Fibroblast of lung (primary cell): ENCODE measurements around the gene NUDT7. TPM values are rescaled to one million over a fixed set of nuclear protein-coding genes. Genes with fewer than 3 reads are reported as not detected.

Experiments
- DNase-seq, 2 donors: peaks; one replicate each; pipeline versions ENCODE4 v3.0.0 to v3.0.0-alpha.2; 2010; ENCODE audit warnings: low read depth in 2 of 2
- H2AFZ ChIP-seq: 2 replicates; pipeline ENCODE4 v1.5.1; 2012; ENCODE audit warnings: low read length, control low read depth, inconsistent platforms
- H3K27ac ChIP-seq: 2 replicates; pipeline ENCODE4 v1.5.1; 2011; ENCODE audit warnings: low read length, control low read depth; ENCODE audit not compliant: insufficient read depth
- H3K27me3 ChIP-seq: 2 replicates; pipeline ENCODE4 v1.5.1; 2011; ENCODE audit warnings: mild to moderate bottlenecking, low read length; ENCODE audit not compliant: control insufficient read depth, insufficient read depth
- H3K36me3 ChIP-seq: 2 replicates; pipeline ENCODE4 v1.5.1; 2011; ENCODE audit warnings: low read length; ENCODE audit not compliant: control insufficient read depth, insufficient read depth
- H3K4me1 ChIP-seq: 2 replicates; pipeline ENCODE4 v1.5.1; 2011; ENCODE audit warnings: low read length; ENCODE audit not compliant: control insufficient read depth, insufficient read depth; ENCODE audit errors: extremely low read depth
- H3K4me2 ChIP-seq: 2 replicates; pipeline ENCODE4 v1.5.1; 2011; ENCODE audit warnings: low read length, control low read depth; ENCODE audit not compliant: insufficient read depth; ENCODE audit errors: extremely low read depth
- H3K4me3 ChIP-seq, 4 experiments: fragments of 200-600 bp in 1 of 4; sonication (generic) in 1 of 4; replicated peaks in 1 of 4; 2 replicates each; pipeline ENCODE4 v1.5.1; 2011 to 2016; ENCODE audit warnings: low read length in 4 of 4, low read depth in 3 of 4, mild to moderate bottlenecking in 3 of 4, control low read depth in 2 of 4, inconsistent platforms in 1 of 4, mixed read lengths in 1 of 4; ENCODE audit not compliant: insufficient read depth in 1 of 4; ENCODE audit errors: control extremely low read depth in 1 of 4
- H3K79me2 ChIP-seq: 2 replicates; pipeline ENCODE4 v1.5.1; 2012; ENCODE audit warnings: mild to moderate bottlenecking, low read length, inconsistent platforms; ENCODE audit not compliant: control insufficient read depth, insufficient read depth
- H3K9ac ChIP-seq: 2 replicates; pipeline ENCODE4 v1.5.1; 2011; ENCODE audit warnings: mild to moderate bottlenecking, low read length, control low read depth; ENCODE audit not compliant: insufficient read depth
- H3K9me3 ChIP-seq: 2 replicates; pipeline ENCODE4 v1.5.1; 2012; ENCODE audit warnings: low read depth, low read length; ENCODE audit not compliant: control insufficient read depth, insufficient read depth
- H4K20me1 ChIP-seq: 2 replicates; pipeline ENCODE4 v1.5.1; 2011; ENCODE audit warnings: low read length; ENCODE audit not compliant: control insufficient read depth, insufficient read depth; ENCODE audit errors: extremely low read depth
- EZH2 ChIP-seq: IDR thresholded peaks from 2 replicates; pipeline ENCODE4 v1.5.1; 2012; ENCODE audit warnings: low read length, control low read depth, mild to moderate bottlenecking; ENCODE audit errors: missing control alignments
- polyA plus RNA-seq, 2 donors: library from polyadenylated mRNA; depleted of rRNA in 1 of 2; stranded (reverse) in 1 of 2; unstranded in 1 of 2; fragments of >200 nt; gene quantifications; 2 replicates each; pipeline ENCODE4 v1.2.1, GENCODE V29; 2011 to 2012; ENCODE audit warnings: missing spikeins in 1 of 2
- total RNA-seq: library from RNA; depleted of rRNA; stranded (reverse); fragments of >200 nt; gene quantifications from 2 replicates; pipeline ENCODE4 v1.2.1, GENCODE V29; 2014
- TF ChIP-seq, protein P1 (sequence below), 2 donors: IDR thresholded peaks in 1 of 2; conservative IDR thresholded peaks in 1 of 2; 1 replicate in 1 of 2; 2 replicates in 1 of 2; pipeline ENCODE4 v1.5.1; 2011 to 2012; ENCODE audit warnings: low read length in 2 of 2, control low read depth in 1 of 2, inconsistent platforms in 1 of 2, low read depth in 1 of 2, mild to moderate bottlenecking in 1 of 2

The NUDT7 gene
- total and polyA plus RNA-seq, 2 donors (not counting 1 experiment from before 2014, with no cell fraction given): 15.2 to 21.5 TPM

DNA sequence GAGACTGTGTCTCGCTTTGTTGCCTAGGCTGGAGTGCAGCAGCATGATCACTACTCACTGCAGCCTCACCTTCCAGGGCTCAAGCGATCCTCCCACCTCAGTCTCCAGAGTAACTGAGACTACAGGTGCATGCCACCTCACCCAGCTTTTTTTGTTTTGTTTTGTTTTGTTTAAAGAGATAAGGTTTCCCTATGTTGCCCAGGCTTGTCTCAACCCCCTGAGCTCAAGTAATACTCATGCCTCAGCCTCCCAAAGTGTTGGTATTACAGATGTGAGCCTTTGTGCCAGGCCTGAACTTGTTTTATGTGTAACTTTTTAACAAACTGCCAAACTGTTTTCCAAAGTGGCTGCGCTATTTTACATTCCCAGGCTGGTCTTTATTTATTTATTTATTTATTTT lies 41.8 kb upstream of the NUDT7 start:
- Histone ChIP-seq H2AFZ (no peak overlapping the region), H4K20me1 (no peaks in the 10 kb centered on the region), H3K36me3 (no peaks in the 10 kb centered on the region), H3K79me2 (no peaks in the 10 kb centered on the region), H3K27me3 (peaks cover 2% of the 10 kb centered on the region), H3K4me3 (no peak overlapping the region), H3K9me3 (no peaks in the 10 kb centered on the region), H3K27ac (no peak overlapping the region), H3K9ac (no peak overlapping the region), H3K4me2 (no peak overlapping the region), H3K4me1 (no peaks in the 10 kb centered on the region)
- TF ChIP-seq, protein P1, sequence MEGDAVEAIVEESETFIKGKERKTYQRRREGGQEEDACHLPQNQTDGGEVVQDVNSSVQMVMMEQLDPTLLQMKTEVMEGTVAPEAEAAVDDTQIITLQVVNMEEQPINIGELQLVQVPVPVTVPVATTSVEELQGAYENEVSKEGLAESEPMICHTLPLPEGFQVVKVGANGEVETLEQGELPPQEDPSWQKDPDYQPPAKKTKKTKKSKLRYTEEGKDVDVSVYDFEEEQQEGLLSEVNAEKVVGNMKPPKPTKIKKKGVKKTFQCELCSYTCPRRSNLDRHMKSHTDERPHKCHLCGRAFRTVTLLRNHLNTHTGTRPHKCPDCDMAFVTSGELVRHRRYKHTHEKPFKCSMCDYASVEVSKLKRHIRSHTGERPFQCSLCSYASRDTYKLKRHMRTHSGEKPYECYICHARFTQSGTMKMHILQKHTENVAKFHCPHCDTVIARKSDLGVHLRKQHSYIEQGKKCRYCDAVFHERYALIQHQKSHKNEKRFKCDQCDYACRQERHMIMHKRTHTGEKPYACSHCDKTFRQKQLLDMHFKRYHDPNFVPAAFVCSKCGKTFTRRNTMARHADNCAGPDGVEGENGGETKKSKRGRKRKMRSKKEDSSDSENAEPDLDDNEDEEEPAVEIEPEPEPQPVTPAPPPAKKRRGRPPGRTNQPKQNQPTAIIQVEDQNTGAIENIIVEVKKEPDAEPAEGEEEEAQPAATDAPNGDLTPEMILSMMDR (conservative IDR thresholded peaks at IDR 0.05 in 1 of 2, IDR thresholded peaks at IDR 0.05 in 1 of 2; ENCODE audit: low read depth in 1 of 2, low read length in 2 of 2): no peak
- no peak for TF ChIP-seq EZH2
- no peak for DNase-seq

DNA sequence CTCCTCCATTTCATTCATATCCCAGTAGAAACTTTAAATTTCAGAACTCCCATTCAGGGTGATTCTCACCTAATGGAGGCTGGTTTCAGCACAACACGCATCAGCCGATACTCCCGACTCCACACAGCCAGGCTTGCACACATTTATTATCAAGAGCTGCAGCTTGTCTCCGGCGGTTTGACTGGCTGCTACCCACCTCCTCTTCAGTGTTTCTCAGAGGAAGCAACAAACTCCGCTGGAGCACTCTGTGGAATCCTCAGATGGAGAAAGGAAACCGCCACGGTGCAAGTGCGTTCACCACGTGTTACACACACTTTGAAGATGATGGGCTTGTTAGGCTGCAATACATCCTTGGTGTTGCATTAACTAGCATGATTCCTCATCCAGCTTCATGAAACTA lies 39.7 kb upstream of the NUDT7 start:
- no peak for TF ChIP-seq EZH2
- TF ChIP-seq, protein P1 (conservative IDR thresholded peaks at IDR 0.05 in 1 of 2, IDR thresholded peaks at IDR 0.05 in 1 of 2; ENCODE audit: low read depth in 1 of 2, low read length in 2 of 2): no peak
- no peaks in the 10 kb centered on the region for H4K20me1 ChIP-seq
- H3K27ac ChIP-seq: no peak overlapping the region
- H3K4me1 ChIP-seq: no peaks in the 10 kb centered on the region
- H2AFZ ChIP-seq: no peak overlapping the region
- H3K9me3 ChIP-seq: no peaks in the 10 kb centered on the region
- H3K4me2 ChIP-seq: no peak overlapping the region
- no peak for DNase-seq
- no peaks in the 10 kb centered on the region for H3K79me2 ChIP-seq
- no peak overlapping the region for H3K9ac ChIP-seq
- H3K27me3 ChIP-seq: peaks cover 2% of the 10 kb centered on the region
- no peaks in the 10 kb centered on the region for H3K36me3 ChIP-seq
- no peak overlapping the region for H3K4me3 ChIP-seq

DNA sequence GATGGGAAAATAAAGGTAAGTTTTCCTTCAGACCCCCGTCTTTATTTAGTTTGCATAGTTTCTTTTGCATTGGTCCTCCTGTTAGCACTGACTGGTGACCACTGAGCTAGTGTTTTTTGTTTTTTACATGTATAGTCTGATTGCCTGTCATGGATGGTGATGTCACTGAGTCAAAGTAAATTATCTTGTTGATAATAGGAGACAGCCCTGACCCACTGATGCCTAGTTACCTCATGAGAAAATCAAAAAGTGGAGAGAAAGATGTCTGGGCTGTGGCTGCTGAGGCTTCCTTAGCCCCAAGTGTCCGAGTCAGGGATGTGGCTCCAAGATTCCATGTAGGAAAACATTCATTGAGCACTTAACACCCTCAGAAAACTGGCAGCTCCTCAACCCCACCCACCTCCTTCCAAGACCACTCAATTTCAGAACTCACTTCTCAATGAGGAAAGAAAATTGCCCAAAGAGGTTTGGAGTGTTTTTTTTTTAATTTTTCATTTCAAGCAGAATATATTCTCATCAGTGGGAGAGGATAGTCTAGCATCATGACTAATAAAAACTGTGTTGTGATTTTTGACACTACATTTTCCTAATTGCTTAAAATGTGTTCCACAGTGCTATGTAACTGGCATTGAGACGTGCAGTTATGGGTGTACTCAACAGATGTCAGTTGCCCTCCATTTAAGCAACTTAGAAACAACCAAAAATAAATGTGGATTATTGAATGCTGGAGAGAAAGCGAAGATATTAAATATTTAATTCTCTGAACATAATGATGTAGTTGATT lies 38.7 kb upstream of the NUDT7 start:
- Histone ChIP-seq H3K4me1 (no peaks in the 10 kb centered on the region), H4K20me1 (no peaks in the 10 kb centered on the region), H3K4me3 (no peak overlapping the region), H3K9me3 (no peaks in the 10 kb centered on the region), H3K9ac (no peak overlapping the region), H3K27ac (no peak overlapping the region), H2AFZ (no peak overlapping the region), H3K79me2 (no peaks in the 10 kb centered on the region), H3K27me3 (peaks cover 2% of the 10 kb centered on the region), H3K4me2 (no peak overlapping the region), H3K36me3 (no peaks in the 10 kb centered on the region)
- DNase-seq: no peak
- TF ChIP-seq, protein P1 (conservative IDR thresholded peaks at IDR 0.05 in 1 of 2, IDR thresholded peaks at IDR 0.05 in 1 of 2; ENCODE audit: low read depth in 1 of 2, low read length in 2 of 2): no peak
- no peak for TF ChIP-seq EZH2
